Fibroblast of pulmonary artery (primary cell): Measurements from ENCODE around the gene ABCA13.

Experiments used
- DNase-seq: peaks from one replicate; pipeline ENCODE4 v3.0.0-alpha.2; 2010; ENCODE audit warnings: low read depth
- H3K4me3 ChIP-seq: replicated peaks from 2 replicates; pipeline ENCODE4 v1.5.1; 2011; ENCODE audit warnings: low read depth, mild to moderate bottlenecking, control low read depth, low read length, moderate library complexity
- TF ChIP-seq, protein P1 (sequence below): IDR thresholded peaks from 2 replicates; pipeline ENCODE4 v1.5.1; 2011; ENCODE audit warnings: mild to moderate bottlenecking, control low read depth, low read length, inconsistent platforms; ENCODE audit errors: missing control alignments

The ABCA13 gene

DNA sequence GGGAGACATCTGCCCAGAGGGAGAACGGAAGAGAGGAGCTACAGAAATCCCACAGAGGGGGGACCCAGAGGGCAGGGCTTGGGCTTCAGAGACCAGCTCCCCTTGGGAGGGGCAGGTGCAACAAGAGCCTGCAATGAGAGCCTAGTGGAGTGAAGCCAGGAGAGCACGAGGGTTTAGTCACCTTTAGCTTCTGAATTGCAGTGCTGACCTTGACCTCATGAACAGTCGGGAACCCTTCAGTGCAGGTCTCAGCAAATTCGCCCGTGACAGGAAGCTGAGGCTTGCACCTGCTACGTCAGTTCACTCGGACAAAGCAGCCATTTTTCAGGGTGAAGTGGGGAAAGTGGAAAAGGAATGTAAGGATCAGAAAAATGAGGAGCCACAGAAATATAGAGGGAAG is 446.2 kb downstream of the ABCA13 start:
- DNase-seq, result no peak
- H3K4me3 ChIP-seq, result no peak overlapping the region
- TF ChIP-seq, protein P1, sequence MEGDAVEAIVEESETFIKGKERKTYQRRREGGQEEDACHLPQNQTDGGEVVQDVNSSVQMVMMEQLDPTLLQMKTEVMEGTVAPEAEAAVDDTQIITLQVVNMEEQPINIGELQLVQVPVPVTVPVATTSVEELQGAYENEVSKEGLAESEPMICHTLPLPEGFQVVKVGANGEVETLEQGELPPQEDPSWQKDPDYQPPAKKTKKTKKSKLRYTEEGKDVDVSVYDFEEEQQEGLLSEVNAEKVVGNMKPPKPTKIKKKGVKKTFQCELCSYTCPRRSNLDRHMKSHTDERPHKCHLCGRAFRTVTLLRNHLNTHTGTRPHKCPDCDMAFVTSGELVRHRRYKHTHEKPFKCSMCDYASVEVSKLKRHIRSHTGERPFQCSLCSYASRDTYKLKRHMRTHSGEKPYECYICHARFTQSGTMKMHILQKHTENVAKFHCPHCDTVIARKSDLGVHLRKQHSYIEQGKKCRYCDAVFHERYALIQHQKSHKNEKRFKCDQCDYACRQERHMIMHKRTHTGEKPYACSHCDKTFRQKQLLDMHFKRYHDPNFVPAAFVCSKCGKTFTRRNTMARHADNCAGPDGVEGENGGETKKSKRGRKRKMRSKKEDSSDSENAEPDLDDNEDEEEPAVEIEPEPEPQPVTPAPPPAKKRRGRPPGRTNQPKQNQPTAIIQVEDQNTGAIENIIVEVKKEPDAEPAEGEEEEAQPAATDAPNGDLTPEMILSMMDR, result no peak

DNA sequence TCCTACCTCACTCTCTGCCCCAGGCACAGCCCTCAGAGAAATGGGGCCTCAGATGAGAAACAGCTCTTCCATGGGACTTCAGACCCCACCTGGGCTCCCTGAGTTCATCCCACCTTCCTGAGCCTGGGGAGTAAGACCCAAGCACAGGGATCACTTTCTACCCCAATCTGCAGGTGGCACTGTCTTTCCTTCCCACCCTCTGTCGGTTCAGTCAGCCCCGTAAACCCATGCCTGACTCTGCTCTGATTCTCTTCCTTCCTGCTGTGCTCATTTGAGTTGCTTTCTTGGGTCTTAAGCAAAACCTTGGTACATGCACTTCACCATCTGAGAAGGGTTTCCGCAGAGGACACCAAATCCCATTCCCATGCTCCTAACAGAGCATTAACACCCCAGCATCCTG is 446.7 kb downstream of the ABCA13 start:
- no peak for DNase-seq
- no peak overlapping the region for H3K4me3 ChIP-seq
- TF ChIP-seq, protein P1, result no peak

DNA sequence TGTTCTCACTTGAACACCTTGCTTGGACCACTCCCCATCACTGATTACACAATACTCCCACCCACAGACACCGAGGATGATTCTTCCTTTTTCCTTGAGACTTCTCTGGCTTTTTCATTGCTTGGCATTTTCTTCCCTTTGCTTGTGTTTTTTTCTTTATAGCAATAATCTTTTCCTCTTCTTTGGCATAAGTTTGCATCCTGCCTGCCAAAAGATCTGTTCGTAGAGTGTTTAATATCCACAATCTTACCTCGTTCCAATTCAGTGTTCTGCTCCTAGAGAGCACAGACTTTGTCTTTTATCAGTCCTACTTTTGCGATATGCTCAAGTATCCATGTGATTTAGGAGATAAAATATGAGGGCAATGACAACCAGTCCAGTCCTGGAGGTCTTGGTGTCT is 449.8 kb downstream of the ABCA13 start:
- TF ChIP-seq, protein P1, result no peak
- no peak for DNase-seq
- no peak overlapping the region for H3K4me3 ChIP-seq

DNA sequence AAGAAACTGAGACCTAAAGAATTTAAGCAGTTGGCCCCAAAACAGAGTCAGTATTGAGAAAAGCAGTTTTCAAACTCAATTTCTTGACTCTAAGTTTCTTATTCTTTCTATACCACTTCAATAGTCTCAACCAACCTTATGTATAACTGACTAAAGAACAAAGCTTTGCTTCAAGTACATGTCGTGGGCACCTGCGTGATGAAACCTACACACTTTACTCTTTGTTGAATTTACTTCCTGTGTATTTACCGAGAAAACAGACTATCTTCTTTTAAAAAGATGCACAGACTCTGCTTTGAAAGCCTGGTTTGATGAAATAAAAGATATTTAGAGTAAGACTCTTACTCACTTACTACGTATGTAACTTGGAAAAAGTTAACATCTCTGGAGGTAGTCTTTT is 455.9 kb downstream of the ABCA13 start:
- TF ChIP-seq, protein P1, result no peak
- DNase-seq, result no peak
- H3K4me3 ChIP-seq, result no peak overlapping the region

DNA sequence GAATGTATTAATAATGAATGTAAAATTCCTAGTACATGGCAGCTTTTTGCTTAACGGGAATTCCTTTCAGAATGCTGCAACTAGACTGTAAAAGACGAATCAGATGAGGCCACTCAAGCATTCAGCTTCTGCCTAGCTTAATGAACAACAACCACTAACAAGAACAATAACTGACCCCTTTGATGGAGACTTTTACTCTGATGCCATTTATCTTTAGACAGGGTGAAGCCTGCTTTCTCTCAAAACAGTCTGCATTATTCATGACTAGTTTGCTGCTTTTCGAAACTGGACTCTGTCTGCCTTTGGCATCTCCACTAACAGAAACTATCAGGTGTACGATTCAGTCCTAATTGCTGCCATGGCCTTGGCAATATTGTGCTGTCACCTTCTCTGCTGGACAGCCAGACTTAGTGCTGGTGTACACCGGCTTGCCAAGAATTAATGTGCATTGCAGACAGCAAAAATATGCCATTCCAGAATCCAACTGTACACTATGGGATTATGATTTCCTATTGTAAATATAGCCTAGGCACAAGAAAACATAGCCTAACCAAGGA is 457.6 kb downstream of the ABCA13 start:
- TF ChIP-seq, protein P1, result no peak
- no peak overlapping the region for H3K4me3 ChIP-seq
- DNase-seq, result no peak

DNA sequence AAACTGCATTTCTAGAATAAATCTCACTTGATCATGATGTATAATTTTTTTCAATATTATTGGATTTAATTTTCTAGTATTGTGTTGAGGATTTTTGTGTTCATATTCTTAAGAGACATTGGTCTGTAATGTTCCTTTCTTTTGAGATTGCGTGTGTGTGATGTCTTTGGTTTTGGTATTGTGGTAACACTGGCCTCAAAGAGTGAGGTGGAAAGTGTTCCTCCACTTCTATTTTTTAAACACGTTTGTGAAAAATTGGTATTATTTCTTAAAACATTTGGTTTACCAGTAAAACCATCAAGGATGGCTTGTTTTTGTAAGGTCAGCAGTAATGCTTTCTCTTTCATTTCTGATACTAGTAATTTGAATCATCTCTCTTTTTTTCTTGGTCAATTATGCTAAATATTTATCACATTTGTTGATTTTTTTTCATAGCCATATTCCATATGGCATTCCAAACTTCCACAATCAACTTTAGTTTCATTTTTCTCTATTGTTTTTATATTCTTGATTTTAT is 462.9 kb downstream of the ABCA13 start:
- DNase-seq, result no peak
- no peak overlapping the region for H3K4me3 ChIP-seq
- TF ChIP-seq, protein P1, result no peak

DNA sequence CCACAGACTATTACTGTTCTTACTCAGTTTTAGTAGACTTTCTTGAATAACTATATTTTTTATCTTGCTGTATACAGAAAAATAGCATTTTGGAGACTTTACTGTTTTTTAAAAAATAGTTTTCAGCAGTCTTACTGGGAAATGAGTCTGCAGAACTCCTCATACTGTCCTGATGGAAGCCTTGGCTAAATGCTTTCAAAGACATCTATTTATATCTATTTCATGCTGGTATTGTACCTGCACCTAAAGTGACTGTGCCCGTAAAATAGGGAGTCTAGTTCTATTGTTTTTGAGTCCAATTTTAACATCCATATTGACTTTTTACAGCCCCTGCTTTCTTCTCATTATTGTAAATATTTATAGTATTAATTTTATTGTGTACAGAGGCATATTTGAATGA is 464.5 kb downstream of the ABCA13 start:
- DNase-seq, result no peak
- H3K4me3 ChIP-seq, result no peak overlapping the region
- TF ChIP-seq, protein P1, result no peak
